Activated T-helper 2 cell treated with anti-CD3 and anti-CD28 coated beads, Interferon-gamma antibody, Interleukin-2, Interleukin-4, amounts not matched to agents 10 μg/mL and 5 μg/mL and 100 μg/mL, durations not matched to agents 14 hours and 24 hours and 36 hours (primary cell): ENCODE data around the gene SLIT3. TPM values are rescaled to one million over a fixed set of nuclear protein-coding genes. Genes with fewer than 3 reads are reported as not detected.

ENCODE experiments used
- DNase-seq: peaks from one replicate; pipeline ENCODE4 v3.0.0; 2021; ENCODE audit warnings: low spot score
- H3K27ac Mint-ChIP-seq: one replicate; pipeline ENCODE4 v1.8.0; 2021; ENCODE audit warnings: mixed read lengths
- H3K27me3 Mint-ChIP-seq: one replicate; pipeline ENCODE4 v1.8.0; 2021; ENCODE audit warnings: low read depth, mixed read lengths
- H3K36me3 Mint-ChIP-seq: one replicate; pipeline ENCODE4 v1.8.0; 2021; ENCODE audit warnings: low read depth, mixed read lengths
- H3K4me1 Mint-ChIP-seq: one replicate; pipeline ENCODE4 v1.8.0; 2021; ENCODE audit warnings: low read depth, mixed read lengths
- H3K4me3 Mint-ChIP-seq: one replicate; pipeline ENCODE4 v1.8.0; 2021; ENCODE audit warnings: low read depth, mild to moderate bottlenecking, moderate library complexity, mixed read lengths
- H3K9me3 Mint-ChIP-seq: one replicate; pipeline ENCODE4 v1.8.0; 2021; ENCODE audit warnings: mixed read lengths
- intact Hi-C: fragments of 100-400 bp; cut with micrococcal nuclease; formaldehyde crosslinking; loops from one replicate; pipeline ENCODE4 v1.15.1; 2023
- total RNA-seq: library from RNA; stranded (reverse); gene quantifications from 2 replicates; pipeline ENCODE4 v1.2.3, GENCODE V29; 2022

Gene SLIT3
- total RNA-seq, 1 donor from 2014 or later: 9.5 TPM

DNA sequence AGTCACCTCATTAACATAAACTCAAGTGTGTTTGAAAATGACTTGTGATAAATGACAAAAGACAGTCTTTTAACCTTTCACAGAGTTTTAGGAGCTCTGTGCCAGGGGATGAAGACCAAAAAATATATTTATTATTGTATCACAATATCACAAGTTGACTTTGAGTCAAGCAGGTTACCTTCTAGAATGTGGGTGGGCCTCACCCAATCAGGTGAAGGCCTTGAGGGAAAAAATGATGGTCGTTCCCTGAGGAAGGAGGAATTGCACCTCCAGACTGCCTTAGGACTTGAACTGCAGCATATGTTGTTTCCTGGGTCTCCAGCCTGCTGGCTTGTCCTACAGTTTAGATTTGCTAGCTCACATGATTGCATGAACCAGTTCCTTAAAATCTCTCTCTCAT lies 680.1 kb downstream of the SLIT3 start:
- Mint-ChIP-seq H3K27ac (no peak overlapping the region), H3K27me3 (peaks cover 4% of the 10 kb centered on the region), H3K9me3 (no peaks in the 10 kb centered on the region), H3K4me3 (no peak overlapping the region), H3K36me3 (no peaks in the 10 kb centered on the region), H3K4me1 (no peaks in the 10 kb centered on the region)
- intact Hi-C loops: no loop called here
- DNase-seq: no peak

DNA sequence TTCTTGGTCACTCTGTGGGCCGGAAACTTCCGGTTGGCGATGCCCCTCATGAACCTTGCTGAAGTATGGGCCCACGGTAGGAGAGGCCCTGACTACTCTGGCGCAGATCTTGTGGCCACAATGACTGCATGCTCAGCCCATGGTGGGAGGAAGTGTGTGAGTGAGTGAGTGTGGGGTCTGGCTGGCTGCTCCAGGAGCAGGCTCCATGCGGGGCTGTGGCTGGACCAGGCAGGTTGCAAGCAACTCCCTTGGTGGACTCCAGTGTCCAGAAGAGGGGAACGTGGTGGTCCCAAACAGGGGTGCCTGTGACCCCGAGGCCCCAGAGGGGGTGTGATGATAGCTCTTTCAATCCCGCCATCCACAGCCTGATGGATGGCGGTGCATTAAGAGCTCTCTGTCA lies 686.3 kb downstream of the SLIT3 start:
- peaks cover 6% of the 10 kb centered on the region for H3K4me1 Mint-ChIP-seq
- H3K27me3 Mint-ChIP-seq: no peaks in the 10 kb centered on the region
- H3K9me3 Mint-ChIP-seq: no peaks in the 10 kb centered on the region
- H3K27ac Mint-ChIP-seq: no peak overlapping the region
- intact Hi-C loops: no loop called here
- H3K4me3 Mint-ChIP-seq: no peak overlapping the region
- no peaks in the 10 kb centered on the region for H3K36me3 Mint-ChIP-seq
- DNase-seq: no peak

DNA sequence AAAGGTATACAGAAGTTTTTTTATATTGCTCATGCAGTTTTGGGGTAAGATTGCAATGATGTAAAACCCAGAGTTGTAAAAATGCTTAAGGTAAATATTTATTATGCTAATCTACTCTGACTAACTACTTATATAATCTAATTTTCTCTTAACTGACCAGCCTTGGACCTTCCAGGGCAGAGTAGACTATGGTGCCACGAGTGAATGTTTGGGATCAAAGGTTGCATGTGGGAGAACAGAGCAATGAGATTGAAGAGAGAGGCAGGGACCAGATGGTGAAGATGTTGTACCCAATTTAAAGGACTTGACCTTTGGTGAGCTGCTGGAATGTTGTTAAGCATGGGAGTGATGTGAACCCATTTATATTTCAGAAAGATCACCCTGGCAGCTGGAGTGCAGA lies 686.9 kb downstream of the SLIT3 start:
- H3K27me3 Mint-ChIP-seq: no peaks in the 10 kb centered on the region
- no peak for DNase-seq
- no peak overlapping the region for H3K4me3 Mint-ChIP-seq
- no peak overlapping the region for H3K27ac Mint-ChIP-seq
- H3K9me3 Mint-ChIP-seq: no peaks in the 10 kb centered on the region
- intact Hi-C loops: no loop called here
- peaks cover 6% of the 10 kb centered on the region for H3K4me1 Mint-ChIP-seq
- no peaks in the 10 kb centered on the region for H3K36me3 Mint-ChIP-seq

DNA sequence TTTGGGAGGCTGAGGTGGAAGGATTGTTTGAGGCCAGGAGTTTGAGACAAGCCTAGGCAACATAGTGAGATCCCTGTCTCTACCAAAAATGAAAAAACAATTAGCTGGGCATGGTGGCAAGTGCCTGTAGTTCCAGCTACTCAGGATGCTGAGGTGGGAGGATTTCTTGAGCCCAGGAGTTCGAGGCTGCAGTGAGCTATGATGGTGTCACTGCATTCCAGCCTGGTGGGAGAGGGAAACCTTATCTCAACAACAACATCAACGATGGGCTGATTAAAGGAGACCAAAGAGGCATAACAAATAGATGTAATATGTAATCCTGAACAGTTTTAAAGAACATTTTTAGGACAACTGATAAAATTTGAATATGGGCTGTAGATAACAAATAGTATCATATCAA lies 687.5 kb downstream of the SLIT3 start:
- Mint-ChIP-seq H3K36me3 (no peaks in the 10 kb centered on the region), H3K4me1 (peaks cover 10% of the 10 kb centered on the region), H3K27me3 (no peaks in the 10 kb centered on the region), H3K4me3 (no peak overlapping the region), H3K27ac (no peak overlapping the region), H3K9me3 (no peaks in the 10 kb centered on the region)
- intact Hi-C loops: no loop called here
- DNase-seq: no peak

DNA sequence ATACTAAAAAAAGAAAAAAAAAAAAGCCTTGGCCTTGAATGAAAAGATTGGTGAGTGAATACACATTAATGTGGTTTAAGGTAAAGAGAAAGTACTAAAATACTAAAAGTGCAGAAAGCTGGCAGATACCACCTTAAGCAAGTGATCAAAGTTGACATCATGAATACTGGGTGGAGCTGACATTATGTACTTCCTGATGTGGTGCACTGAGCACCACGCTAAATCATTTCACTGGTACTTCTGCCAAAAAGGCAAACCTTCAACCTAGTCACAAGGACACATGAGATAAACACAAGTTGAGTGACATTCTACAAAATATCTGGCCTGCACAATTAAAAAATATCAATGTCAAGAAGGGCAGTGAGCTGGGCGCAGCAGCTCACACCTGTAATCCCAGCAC lies 687.9 kb downstream of the SLIT3 start:
- intact Hi-C loops: no loop called here
- Mint-ChIP-seq H3K9me3 (no peaks in the 10 kb centered on the region), H3K4me3 (no peak overlapping the region), H3K27me3 (no peaks in the 10 kb centered on the region), H3K27ac (no peak overlapping the region), H3K36me3 (no peaks in the 10 kb centered on the region), H3K4me1 (peaks cover 13% of the 10 kb centered on the region)
- no peak for DNase-seq

DNA sequence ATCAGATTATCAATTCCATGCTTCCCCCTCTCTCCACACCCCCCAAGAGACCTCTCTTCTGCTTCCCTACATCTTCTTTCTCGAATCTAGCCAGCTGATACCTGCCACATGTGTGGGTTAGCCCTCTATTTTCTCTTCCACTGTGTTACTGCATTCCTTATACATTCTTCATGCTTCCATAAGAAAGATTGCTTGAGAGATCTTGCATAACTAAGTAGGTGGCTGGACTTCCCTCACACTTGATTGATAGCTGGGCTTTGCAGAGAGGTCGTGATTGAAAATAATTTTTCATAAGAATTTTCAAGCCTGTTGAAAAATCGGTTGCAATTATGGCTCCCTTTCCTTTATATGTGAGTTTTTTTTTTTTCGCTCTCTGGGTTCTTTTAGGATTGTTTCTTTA lies 688.8 kb downstream of the SLIT3 start:
- Mint-ChIP-seq H3K27me3 (no peaks in the 10 kb centered on the region), H3K4me3 (no peak overlapping the region), H3K4me1 (peaks cover 17% of the 10 kb centered on the region), H3K9me3 (no peaks in the 10 kb centered on the region), H3K36me3 (no peaks in the 10 kb centered on the region), H3K27ac (no peak overlapping the region)
- intact Hi-C loops: no loop called here
- no peak for DNase-seq
